A673 (cell line): Measurements from ENCODE around the gene LARGE1.

Experiments used
- CTCF ChIP-seq: fragments of 300-800, 200-600 bp; sonication (generic); conservative IDR thresholded peaks from 2 replicates; pipeline ENCODE4 v1.5.1; 2017; ENCODE audit warnings: low read depth, mild to moderate bottlenecking, antibody characterized with exemption, low read length, moderate library complexity, mixed read lengths
- EZH2 ChIP-seq: fragments of 200-600 bp; sonication (generic); IDR thresholded peaks from 2 replicates; pipeline ENCODE4 v1.6.1; 2017; ENCODE audit warnings: borderline replicate concordance, low read depth, mild to moderate bottlenecking, mixed read lengths, antibody characterized with exemption, low read length; ENCODE audit not compliant: poor library complexity, severe bottlenecking

GRCh38 chr22:33472462-33473344 is 447.6 kb downstream of the LARGE1 start:
- no peak for TF ChIP-seq EZH2
- no peak for TF ChIP-seq CTCF
